DMS53 treated with DMSO at 0.1 percent for 48 hours (cell line): Measurements from ENCODE around the gene MIDN.
"Not testable (repeated sequence)": the region's sequence is repeated elsewhere in the genome, so short reads cannot be mapped to it uniquely, and the experiment has no call there.

Experiments
- DNase-seq: peaks from one replicate; lab custom pipeline; 2025; ENCODE audit not compliant: unreplicated experiment; lab: John Stamatoyannopoulos, UW

MIDN gene

DNA sequence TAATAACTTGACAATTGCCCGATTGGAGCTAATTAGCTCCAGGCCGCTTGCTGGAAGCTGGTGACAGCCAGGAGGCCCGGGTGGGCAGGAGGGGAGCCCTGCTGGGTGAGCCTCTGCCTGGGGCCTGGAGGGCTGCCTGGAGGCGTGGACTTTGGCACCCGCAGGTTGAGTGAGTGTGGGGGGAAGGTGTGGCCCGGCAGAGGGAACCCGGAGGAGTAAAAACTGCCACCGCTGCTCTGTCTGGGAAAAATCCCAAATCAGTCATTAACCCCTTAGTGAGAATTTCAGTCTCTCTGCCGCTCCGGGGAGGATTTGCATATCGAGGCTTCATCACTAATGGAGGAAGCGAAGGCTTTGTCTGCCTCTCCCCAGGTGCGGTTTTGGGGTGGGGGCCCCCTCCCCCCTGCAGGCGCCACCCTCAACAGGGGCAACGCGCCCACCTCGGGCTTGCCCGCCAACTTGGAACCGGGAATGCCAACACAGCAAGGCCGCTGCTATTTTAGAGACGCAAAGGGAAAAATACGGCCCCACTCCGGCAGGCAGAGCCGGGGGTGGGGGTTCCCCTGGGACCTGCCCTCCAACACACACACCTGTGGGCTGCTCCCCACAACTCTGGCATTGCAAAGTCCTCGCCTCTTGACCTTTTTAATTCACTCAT lies 43.5 kb downstream of the MIDN start:
- no peak for DNase-seq

DNA sequence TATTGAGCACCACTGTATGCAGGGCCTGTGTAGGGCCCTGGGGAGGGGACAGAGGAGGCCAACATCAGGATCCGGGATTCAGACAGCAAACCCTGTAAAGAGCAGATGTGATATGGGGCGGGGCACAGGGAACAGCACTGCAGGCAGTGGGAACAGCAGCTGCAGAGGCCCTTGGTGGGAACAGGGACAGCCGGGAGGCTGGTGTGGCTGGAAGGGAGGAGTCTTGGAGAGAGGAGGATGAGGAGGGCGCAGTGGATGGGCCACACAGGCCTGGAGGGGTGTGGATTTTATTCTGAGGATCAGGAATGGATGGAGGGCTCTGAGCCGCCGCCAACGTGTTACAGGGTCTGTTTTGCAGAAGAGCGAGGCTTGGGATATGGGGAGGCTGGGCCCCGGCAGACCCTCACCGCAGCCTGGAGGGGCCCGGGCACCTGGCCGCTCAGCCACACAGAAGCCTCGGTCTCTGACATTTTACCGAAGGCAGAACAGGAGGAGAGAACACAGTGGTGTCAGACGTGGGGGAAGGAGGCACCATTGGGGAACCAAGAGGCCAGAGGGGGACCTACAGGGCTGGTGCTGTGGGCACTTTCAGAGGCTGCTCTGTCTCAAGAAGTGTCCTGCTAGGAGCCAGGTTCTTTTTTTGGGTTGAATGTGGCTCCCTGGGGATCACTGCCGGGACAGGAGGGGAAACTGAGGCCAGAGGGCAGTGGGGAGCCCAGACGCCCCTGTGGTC lies 44.2 kb downstream of the MIDN start:
- DNase-seq = no peak

DNA sequence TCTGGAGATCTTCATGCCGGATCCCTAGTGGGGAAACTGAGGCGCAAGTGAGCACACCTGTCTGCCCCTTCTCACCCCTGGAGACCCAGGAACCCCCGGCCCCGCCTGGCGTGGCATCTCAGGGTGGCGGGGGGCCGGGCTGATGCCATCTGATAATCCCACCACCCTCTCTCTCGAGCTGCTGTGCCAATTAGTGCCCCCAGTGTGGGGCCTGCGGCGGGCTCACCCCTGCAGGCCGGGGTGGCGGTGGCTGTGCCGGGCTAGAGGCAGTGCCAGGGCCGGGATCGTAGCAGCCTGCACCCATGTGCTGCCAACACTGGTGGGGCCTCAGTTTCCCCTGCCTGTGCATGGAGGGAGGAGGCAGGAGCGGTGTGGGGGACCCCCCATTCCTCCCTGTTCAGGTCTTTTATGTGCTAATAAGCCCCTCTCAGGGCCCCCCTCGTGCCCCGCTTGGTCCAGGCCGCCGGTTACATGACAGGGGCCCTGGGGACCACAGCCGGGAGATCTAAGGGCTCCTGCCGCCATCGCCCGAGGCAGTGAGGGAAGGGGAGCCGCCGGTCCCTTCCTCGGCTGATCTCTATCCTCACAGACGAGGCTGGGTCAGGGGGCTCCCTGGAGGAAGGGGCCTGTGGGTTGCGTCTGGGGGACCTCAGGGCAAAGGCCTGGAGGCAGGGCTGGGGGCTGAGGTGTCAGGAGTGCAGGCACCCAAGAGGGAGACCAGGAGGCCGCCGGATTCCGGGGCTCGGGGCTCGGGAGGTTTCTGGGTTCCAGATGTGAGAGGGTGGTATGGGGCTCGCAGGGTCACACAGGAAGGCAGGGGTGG lies 45.6 kb downstream of the MIDN start:
- DNase-seq = no peak

DNA sequence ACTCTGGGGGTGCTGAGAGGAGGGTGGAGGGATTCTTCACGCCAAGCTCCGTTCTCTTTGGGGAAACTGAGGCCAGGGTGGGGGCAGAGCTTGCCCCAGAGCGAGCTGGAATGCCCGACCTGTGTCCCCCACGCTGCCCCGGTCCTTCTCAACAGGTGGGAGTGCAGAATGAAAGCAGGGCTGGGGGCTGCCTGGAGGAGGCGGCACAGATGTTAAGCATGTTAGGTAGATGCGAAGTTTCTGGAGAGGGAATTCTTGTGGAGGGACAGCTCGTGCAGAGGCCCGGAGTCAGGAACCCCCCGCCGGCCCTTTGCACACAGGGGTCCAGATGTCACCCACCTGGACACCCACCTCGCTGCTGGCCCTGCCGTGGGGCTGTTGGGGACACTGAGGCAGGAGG lies 46.3 kb downstream of the MIDN start:
- no peak for DNase-seq

DNA sequence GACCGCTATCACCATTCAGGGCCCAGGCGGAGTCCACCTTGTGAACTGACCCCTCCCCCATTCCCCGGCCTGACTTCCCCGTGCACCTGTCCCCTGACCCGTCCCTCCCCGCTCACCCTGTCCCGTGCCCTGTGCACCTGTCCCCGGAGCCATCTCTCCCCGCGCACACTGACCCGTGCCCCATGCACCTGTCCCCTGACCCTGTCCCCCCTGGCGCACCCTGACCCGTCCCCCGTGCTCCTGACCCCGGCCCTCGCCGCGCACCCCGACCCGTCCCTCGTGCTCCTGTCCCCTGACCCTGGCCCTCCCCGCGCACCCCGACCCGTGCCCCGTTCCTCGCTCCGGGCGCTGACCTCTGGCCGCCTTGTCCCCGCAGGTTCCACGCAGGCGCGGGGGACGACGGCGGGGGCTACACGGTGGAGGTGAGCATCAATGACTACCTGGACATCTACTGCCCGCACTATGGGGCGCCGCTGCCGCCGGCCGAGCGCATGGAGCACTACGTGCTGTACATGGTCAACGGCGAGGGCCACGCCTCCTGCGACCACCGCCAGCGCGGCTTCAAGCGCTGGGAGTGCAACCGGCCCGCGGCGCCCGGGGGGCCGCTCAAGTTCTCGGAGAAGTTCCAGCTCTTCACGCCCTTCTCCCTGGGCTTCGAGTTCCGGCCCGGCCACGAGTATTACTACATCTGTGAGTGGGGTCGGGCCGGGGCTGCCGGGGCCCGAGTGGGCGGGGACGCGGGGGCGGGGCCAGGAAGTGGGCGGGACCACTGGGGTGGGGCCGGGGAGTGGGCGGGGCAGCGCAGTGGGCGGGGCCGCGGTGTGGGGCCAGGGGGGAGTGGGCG lies 47.0 kb downstream of the MIDN start:
- DNase-seq = no peak

DNA sequence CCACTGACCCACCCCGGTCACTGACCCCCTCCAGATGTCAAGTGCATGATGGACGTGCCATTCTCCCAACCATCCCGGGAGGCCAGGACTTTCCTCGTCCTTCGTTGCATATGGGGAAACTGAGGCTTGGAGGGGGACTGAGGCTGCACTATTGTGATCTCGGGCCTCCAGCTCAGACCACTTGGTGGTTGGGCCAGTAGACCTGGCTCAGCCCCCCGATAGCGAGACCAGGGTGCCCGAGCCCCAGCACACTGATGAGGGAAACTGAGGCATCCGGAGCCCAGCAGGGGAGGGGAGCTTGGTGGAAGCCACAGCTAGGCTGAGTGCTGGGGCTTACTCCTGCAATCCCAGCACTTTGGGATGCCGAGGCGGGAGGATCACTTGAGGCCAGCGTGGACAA lies 47.7 kb downstream of the MIDN start:
- no peak for DNase-seq

DNA sequence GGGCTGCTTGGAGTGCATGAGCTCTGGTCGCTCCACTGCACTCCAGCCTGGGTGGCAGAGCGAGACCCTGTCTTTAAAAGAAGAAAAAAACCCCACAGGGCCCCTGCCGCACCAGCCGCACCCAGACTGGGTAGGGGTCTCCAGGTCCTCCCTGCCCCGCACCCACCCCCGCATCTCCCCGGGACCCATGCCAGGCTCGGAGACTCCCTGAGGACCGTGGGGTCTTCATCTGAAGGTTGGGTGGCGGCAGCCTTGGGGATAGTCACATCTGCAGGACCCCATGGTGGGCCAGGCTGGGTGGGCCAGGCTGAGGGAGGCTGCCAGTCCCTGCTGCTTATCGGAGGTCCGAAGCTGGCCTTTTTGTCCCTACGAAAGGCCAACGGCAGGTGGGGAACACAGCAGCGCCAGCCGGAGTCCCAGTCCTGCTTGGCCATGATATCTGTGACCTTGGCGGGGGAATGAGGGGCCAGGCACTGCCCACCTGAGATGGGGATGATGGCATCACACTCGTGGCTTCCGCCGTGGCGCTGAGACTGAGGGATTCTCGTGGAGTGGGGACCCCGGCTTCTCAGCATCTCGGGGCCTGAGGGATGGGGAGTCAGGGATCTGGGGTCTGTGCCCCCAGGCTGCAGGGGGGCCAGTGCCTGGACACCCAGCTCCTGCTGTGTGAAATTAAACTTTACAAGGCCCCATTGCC lies 48.3 kb downstream of the MIDN start:
- DNase-seq = no peak

DNA sequence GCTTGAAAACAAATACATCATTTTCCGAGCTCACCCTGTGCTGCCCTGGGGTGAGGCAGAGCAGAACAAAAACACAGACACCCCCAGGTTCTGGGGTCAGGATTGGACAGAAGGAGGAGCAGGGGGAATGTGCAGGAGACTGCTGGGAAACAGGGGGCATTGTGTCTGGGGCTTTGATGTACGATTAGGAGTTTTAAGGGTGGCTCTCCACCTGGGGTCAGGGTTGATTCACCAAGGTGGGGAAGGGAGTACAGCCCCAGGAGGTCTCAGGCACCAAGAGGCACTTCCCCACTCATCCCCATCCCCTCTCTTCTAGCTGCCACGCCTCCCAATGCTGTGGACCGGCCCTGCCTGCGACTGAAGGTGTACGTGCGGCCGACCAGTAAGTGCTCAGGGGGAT lies 49.9 kb downstream of the MIDN start:
- DNase-seq = no peak

DNA sequence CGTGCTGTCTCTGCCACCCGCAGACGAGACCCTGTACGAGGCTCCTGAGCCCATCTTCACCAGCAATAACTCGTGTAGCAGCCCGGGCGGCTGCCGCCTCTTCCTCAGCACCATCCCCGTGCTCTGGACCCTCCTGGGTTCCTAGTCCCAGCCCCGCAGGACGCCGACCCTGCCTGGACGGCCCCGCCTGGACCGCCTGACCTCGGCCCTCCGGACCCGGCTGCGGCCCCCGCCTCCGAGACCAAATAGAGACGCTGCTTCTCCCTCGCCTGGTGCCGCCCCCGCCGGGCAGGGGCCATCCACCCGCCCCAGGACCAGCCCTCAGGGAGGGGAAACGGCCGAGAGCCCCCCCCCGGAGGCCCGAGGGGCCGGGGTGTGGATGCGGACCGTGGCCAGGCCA lies 51.4 kb downstream of the MIDN start:
- DNase-seq = no peak

DNA sequence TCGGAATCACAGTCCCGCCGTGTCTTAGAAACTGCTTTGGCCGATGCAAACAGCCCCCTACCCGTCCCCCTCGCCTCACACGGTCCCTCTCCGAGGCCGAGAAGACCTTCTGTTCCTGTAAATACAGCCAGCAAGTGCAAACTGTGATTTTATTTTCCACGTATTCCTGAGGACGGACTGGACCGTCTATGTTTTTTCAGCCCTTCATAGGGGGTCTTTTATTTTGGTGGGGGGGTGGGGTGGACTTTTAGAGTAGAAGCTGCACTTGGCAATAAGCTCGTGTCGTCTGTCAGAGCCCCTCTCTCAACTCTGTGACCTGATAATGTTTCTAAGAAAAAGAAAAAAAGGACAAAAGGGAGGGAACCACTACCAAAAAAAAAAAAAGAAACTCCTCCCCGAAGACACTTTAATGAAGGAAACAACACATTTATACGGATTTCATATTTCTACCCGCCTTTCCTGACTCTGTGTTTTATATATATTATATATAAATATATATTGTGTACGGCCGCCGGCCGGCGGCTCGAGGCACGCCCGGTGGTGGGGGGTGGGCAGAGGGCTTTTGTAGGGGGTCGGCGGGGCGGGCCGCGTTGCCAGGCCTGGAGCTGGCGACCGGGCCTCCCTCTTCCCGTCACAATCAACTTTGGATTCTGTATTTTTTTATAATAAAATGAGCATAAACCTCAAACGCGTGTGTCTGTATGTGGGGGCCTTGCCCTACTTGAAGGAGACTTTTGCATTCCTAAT lies 52.5 kb downstream of the MIDN start:
- no peak for DNase-seq

DNA sequence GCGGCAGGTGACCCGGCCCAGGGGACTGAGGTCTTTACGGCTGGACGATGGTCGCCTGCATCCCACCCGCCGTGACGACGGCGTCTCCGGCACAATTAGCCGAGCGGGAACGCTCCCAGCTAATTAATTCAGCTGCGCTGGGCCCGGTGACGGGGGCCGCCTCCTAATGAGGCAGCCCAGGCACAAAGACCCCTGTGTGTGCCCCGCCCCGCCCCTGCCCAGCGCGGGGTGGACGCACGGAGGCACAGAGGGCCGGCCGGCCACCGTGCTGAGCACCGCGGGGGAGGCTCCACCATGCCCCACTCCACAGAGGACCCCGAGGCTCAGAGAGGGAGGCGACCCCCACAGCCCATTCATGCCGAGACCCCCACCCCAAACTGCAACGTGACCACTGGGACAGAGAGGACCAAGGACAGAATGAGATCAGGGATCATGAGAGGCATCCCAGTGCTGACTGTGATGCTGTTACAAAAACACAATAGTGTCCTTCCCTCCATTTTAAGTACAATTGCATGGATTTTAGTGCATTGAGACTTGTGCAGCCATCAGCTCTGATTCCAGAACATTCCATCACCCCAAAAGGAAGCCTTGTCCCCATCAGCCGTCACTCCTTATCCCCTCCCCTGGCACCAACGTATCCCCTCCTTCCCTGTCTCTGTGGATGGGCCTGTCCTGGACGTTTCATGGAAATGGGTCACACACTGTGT lies 54.3 kb downstream of the MIDN start:
- DNase-seq = no peak

DNA sequence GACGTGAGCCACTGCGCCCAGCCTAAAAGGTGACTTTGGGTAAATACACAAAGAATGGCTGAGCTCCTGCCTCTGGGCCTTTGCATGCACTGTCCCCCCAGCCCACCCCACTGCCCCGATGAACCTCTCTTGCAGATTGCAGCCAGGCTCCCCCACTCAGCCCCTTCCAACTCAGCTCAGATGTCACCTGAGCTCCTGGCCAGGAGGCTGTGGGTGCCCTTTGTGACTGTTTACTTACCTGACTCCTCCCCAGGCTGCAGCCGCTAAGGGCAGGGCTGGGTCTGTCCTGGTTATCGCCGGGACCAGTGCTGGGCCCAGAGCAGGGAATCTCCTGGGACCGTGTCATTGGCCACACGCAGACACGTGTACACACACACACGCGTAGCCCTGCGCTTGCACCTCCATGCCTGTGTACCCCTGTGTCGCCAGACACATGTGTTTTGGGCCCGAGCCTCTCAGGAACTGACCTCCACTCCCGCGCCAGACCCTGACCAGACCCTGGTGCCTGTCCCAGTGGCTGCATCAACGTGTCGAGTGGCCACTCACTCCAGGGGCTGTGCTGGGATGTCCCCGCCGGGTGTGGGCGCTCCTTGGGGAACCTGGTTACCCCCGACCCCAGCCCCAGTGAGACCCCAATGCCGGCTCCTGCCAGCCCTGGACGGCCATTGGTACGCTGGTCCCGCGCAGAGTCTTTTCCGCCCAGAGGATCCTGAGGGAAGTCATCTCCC lies 56.0 kb downstream of the MIDN start:
- no peak for DNase-seq

DNA sequence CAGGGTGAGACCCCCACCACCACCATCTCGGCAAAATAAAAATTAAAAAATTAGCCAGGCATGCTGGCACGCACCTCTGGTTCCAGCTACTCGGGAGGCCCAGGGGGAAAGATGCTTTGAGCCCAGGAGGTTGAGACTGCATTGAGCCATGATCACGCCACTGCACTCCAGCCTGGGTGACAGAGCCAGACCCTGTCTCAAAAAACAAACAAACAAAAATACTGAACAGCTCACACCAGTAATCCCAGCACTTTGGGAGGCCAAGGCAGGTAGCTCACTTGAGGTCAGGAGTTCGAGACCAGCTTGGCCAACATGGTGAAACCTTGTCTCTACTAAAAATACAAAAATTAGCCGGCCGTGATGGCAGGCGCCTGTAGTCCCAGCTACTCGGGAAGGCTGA lies 57.0 kb downstream of the MIDN start:
- DNase-seq = not testable (repeated sequence)

DNA sequence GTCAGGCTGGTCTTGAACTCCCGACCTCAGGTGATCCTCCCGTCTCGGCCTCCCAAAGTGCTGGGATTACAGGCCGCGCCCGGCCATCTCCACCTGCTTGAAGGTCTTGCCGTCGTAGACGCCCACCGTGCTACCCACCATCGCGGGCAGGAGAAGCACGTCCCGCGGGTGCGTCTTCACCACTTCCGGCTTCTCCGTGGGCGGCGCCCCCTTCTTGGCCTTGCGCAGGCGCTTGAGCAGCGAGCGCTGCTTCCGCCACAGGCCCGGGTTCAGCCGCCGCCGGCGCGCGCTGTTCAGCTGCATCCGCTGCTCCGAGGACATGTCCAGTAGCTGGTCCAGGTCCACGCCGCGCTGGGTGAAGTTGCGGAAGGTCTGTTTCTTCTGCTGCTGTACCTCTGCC lies 58.9 kb downstream of the MIDN start:
- no peak for DNase-seq

DNA sequence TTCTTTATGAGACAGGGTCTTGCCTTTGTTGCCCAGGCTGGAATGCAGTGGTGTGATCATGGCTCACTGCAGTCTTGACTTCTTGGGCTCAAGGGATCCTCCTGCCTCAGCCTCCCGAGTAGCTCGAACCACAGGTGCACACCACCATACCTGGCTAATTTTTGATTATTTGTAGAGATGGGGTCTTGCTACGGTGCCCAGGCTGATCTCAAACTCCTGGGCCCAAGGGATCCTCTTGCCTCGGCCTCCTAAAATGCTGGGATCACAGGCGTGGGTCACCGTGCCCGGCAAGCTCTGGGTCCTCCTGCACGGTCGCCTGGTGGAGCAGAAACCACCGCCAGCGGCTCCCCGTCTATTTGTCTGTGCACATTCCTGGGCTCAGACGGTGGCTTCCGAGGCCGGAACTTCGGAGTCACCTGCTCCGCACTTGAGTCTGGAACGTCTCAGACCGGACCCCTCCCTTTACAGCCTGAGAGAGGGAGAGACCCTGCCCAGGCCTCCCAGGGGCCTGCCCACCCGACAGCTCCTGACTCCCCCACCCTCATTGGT lies 59.4 kb downstream of the MIDN start:
- DNase-seq = no peak

DNA sequence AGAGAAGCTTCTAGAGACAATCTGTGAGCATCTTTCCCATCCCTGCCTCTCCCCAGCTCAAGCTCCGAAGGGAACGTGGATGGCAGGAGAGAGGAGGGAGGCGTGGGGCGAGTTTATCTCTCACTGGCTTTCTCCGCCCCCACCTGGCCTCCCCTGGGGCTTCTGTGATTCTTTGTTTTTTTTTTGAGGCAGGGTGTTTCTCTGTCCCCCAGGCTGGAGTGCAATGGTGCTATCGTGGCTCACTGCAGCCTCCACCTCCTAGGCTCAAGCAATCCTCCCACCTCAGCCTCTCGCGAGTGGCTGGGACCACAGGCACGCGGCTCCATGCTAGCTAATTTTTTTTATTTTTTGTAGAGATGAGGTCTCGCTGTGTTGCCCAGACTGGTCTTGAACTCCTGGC lies 60.3 kb downstream of the MIDN start:
- no peak for DNase-seq
